ENCODE results near the gene RTN4RL2.
A peak's percentile ranks its signal among the peaks of the same experiment; 100 is the strongest.

Gene RTN4RL2

GRCh38 chr11:57515332-57516060 is 55.2 kb downstream of the RTN4RL2 start, which contains the start of gene SLC43A1:
SLC43A1 (minus strand) TSS chr11:57515702; CDS start chr11:57514111, 1,591 bp downstream.
- in situ Hi-C loops (cut with MboI; ENCODE audit: low pct_unique_long_range_greater_than_20kb, low sequenced_read_pairs, unreplicated experiment), result loop anchor here (25.0 kb wide), 1 partner anchor 153 kb away; no protein-coding TSS in a partner anchor
- TF ChIP-seq CTCF (IDR thresholded peaks at IDR 0.05; ENCODE audit: extremely low read depth, insufficient read depth, missing control alignments), result no peak
- peak; percentile 70 for DNase-seq (ENCODE audit: low spot score)

- DNase-seq (ENCODE audit: low spot score), result no peak
- in situ Hi-C loops (cut with MboI; ENCODE audit: low pct_unique_long_range_greater_than_20kb, low sequenced_read_pairs, unreplicated experiment), result loop anchor here (25.0 kb wide), 1 partner anchor 154 kb away; no protein-coding TSS in a partner anchor
- TF ChIP-seq CTCF (IDR thresholded peaks at IDR 0.05; ENCODE audit: extremely low read depth, insufficient read depth, missing control alignments), result no peak
These were observed 55.7 kb downstream of the RTN4RL2 start for GRCh38 chr11:57516061-57516443.

- in situ Hi-C loops (cut with MboI; ENCODE audit: low pct_unique_long_range_greater_than_20kb, low sequenced_read_pairs, unreplicated experiment), result loop anchor here (25.0 kb wide), 1 partner anchor 159 kb away; no protein-coding TSS in a partner anchor
- DNase-seq (ENCODE audit: low spot score), result no peak
These were observed 60.8 kb downstream of the RTN4RL2 start for GRCh38 chr11:57521116-57521515.

GRCh38 chr11:57523419-57523818 is 63.1 kb downstream of the RTN4RL2 start:
- in situ Hi-C loops (cut with MboI; ENCODE audit: low pct_unique_long_range_greater_than_20kb, low sequenced_read_pairs, unreplicated experiment), result loop anchor here (25.0 kb wide), 1 partner anchor 161 kb away; no protein-coding TSS in a partner anchor
- no peak for TF ChIP-seq CTCF (IDR thresholded peaks at IDR 0.05; ENCODE audit: extremely low read depth, insufficient read depth, missing control alignments)

More at GRCh38 chr11:57521116-57521515, 60.8 kb downstream of the RTN4RL2 start:
- TF ChIP-seq CTCF (IDR thresholded peaks at IDR 0.05; ENCODE audit: extremely low read depth, insufficient read depth, missing control alignments), result no peak

More at GRCh38 chr11:57523419-57523818, 63.1 kb downstream of the RTN4RL2 start:
- no peak for DNase-seq (ENCODE audit: low spot score)

Measured in GM13977 (cell line).